GM18502 (cell line): Measurements from ENCODE around the gene MYOZ3.

Experiments used
- ATAC-seq: cut with Tn5 transposase; IDR thresholded peaks from one replicate; pipeline ENCODE4 v1.9.1; 2021; ENCODE audit warnings: mild to moderate bottlenecking; ENCODE audit not compliant: unreplicated experiment, poor library complexity

The MYOZ3 gene

DNA sequence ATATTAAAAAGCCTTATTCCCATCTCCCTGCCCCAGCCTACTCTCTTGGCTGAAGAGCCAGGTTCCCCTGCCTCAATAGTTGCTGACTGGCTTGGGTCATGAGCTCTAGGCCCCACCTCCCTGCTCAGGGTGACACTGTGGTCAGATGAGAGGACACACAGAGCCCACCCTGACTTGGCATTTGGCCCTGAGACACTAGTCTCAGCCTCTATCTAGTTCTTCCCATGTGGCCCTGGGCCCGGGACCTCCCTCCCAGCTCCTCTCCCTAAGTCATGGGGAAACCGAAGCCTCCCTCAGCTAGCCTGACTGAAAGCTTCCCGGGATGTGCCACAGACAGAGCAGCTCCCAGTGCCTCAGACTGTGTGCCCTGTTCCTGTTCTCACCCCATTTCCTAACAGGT is 5.8 kb upstream of the MYOZ3 start:
- no peak for ATAC-seq

DNA sequence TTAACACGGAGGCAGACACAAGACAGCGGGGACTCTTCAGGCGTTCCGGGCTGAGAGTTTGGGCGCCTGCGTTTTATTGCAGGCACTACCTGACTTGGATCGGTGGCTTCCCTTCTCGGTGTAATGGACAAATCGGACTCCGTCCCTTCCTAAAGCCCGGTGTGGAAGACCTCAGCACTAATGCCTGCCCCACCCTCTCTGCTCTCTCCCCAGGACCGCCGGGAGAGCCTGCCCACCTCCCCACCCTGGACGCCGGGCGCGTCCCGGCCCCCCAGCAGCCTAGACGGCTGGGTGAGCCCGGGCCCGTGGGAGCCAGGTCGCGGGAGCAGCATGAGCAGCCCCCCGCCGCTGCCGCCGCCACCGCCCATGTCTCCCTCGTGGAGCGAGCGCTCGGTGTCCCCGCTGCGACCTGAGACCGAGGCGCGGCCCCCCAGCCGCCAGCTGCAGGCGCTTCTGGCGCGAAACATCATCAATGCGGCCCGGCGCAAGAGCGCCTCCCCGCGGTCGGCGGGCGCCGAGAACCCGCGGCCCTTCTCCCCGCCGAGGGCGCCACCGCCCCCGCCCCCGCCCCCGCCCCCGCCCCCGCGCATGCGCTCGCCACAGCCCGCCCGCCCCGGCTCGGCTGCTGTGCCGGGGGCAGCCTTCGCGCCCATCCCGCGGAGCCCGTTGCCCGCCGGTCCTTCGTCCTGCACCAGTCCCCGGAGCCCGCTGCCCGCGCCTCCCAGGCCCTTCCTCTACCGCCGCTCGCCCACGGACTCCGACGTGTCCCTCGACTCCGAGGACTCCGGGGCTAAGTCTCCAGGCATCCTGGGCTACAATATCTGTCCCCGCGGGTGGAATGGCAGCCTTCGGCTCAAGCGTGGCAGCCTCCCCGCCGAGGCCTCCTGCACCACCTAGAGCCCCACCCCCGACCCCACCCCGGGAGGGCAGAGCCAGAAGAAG is 4.6 kb upstream of the MYOZ3 start:
- peak; percentile 77 for ATAC-seq

DNA sequence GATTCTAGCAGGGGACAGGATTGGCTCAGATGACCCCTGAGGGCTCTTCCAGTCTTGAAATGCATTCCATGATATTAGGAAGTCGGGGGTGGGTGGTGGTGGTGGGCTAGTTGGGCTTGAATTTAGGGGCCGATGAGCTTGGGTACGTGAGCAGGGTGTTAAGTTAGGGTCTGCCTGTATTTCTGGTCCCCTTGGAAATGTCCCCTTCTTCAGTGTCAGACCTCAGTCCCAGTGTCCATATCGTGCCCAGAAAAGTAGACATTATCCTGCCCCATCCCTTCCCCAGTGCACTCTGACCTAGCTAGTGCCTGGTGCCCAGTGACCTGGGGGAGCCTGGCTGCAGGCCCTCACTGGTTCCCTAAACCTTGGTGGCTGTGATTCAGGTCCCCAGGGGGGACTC is 2.9 kb upstream of the MYOZ3 start:
- no peak for ATAC-seq

DNA sequence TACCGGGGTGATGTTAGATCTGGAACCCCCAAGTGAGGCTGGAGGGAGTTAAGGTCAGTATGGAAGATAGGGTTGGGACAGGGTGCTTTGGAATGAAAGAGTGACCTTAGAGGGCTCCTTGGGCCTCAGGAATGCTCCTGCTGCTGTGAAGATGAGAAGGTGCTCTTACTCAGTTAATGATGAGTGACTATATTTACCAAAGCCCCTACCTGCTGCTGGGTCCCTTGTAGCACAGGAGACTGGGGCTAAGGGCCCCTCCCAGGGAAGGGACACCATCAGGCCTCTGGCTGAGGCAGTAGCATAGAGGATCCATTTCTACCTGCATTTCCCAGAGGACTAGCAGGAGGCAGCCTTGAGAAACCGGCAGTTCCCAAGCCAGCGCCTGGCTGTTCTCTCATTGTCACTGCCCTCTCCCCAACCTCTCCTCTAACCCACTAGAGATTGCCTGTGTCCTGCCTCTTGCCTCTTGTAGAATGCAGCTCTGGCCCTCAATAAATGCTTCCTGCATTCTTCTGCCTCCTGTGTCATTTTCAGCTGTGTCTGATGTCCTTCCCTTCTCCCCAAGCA is 2.3 kb upstream of the MYOZ3 start:
- no peak for ATAC-seq

DNA sequence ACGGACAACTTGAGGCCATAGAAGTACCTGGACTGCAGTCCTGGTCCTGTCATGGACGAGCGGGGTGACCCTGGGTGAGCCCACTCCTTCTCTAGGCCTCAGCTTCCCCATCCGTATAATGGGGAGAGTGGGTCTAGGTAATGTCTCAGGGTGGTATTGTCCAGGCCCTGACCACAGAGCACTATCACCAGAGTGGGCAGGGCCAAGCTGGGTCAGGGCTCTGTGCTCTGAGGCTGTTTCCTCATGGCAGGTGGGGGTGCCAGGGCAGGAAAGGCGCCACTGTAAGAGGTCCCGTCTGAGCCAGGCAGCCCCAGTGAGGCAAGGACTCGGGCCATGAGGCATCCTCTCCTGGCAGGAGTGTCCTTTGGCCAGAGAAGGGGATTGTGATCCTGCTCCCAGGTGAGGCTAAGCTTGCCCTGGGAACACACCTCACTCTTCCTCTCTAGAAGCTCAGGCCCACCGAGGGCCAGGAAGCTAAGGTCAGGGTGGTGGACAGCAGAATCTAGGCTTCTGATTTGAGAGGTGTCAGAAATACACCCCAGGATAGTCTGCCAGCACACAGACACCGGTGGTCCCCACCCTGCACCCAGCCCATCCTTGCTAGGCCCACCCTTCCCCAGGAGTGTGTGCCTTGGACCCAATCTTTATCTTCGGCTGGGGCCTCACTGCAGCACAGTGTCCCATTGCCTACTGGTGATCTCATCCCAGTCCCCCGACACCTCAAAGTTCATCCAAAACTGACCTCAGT is 1.5 kb upstream of the MYOZ3 start:
- ATAC-seq = no peak

GRCh38 chr5:150660108-150660831 is 781 bp upstream of the MYOZ3 start:
- ATAC-seq = no peak

DNA sequence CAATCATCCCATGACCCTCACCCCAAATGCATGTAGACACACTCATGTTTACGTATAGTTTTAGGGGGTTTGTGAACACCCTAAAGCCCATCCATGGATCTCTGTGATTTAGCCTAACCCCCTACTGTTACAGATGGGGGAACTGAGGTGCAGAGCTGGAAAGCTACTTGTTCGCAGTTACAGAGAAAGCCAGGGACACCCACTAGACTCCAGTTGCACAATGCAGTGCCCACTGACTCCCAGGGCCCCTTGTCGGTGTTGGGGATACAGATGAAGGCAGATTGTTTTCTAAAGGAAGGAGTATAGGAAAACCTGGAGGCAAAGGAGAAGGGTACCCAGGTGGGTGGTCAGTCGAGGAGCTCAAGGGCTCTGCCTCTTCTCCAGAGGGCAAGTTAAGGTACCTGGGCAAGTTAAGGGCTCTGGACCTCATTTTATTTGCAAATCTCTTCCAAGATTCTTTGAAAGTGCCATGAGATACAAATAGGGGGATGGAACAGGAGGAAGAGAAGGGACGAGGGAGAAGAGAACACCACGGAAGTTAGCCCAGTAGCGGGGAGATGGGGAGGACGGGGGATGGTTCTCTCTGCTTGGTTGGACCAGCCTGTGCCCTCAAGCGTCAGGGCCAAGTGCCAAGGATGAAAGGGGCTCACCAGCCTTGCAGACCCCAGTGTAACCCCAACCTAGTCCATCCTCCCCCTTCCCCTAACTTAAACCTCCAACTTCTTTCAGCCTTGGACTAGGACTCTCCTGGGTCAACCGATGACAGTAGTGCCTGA is 958 bp downstream of the MYOZ3 start:
- no peak for ATAC-seq

DNA sequence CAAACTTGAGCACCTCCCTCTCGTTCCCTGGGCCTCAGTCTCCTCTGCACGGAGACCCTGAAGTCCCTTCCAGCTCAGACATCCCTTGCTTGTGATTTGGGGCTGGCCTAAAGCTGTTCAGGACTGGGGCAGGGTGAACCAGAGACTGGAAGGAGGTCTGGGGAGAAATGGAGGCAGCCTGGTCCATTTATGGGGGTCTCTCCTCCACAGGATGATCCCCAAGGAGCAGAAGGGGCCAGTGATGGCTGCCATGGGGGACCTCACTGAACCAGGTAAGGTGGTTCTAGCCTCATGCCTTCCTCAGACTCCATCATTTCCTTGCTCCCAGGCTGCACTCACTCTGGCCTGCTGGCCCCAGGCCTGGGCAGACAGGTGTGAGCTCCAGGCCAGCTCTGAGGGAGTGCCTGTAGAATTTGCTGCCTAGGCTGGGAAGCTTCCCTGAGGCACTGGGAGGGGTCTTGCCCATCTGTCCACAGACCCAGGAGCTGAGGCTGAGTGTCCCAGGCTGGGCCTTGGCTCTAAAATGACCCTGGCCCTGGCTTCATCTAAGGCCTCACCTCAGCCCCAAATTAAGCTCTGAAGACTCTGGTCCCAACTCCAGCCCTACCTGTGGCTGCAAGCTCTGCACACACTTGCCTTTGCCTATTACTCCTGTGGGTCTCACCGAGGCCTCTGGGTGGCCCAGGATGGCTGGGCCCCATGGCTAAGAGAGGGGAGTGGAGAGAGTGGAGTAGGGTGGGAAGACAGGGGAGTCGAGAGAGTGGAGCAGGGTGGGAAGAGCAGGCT is 1.9 kb downstream of the MYOZ3 start:
- ATAC-seq = no peak

- no peak for ATAC-seq
These were observed 2.9 kb downstream of the MYOZ3 start for GRCh38 chr5:150663936-150664335.

- no peak for ATAC-seq
These were observed 4.0 kb downstream of the MYOZ3 start for GRCh38 chr5:150665044-150665443.

DNA sequence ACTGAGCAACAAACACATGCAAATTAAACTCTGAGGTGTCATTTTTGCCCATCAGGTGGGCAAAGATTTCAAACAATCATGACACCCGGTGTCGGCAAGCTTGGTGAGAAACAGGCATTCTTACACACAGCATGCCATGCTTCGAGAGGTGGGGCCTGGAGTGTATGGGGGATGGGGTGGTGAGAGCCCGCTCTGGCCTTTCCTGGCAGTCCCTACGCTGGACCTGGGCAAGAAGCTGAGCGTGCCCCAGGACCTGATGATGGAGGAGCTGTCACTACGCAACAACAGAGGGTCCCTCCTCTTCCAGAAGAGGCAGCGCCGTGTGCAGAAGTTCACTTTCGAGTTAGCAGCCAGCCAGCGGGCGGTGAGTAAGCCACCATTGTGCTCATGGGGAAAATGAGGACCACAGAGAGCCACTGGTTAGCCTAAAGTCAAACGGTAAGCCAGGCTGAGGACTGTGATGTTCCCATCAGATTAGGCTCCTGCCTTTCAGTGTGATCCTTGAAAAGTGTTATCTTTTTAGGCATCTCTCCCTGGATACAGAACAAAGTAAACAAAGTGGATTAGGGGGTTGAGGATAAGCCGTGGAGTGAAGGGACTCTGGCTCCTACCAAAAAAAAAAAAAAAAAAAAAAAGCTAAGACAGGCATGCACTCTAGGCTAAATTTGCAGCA is 9.4 kb downstream of the MYOZ3 start:
- no peak for ATAC-seq

GRCh38 chr5:150670948-150671310 is 9.9 kb downstream of the MYOZ3 start:
- ATAC-seq = no peak

GRCh38 chr5:150671509-150672236 is 10.6 kb downstream of the MYOZ3 start:
- no peak for ATAC-seq

DNA sequence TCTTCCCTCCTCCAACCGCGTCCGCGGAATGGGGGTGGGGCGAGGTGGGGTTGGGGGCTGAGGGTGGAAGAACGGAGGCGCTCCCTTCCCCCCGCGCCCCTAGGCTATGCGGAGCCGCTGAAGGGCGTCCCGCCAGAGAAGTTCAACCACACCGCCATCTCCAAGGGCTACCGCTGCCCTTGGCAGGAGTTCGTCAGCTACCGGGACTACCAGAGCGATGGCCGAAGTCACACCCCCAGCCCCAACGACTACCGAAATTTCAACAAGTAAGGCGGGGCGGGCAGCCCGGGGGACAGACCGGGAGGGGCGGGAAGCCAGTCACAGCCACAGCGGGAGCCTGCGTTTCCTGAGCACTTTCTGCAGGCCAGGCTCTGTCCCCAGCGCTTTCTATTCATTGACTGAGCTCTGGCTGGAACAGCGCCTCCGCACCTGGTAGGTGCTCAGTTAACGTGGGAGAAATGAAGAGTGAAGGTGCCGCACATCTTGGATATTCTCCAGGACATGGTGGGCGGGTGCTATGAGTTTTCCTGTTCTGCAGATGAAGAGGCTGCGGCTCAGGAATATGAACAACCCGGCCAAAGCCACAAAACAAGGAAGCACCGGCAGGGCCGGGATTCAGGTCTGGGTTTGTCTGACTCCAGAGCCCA is 11.3 kb downstream of the MYOZ3 start:
- ATAC-seq = no peak

DNA sequence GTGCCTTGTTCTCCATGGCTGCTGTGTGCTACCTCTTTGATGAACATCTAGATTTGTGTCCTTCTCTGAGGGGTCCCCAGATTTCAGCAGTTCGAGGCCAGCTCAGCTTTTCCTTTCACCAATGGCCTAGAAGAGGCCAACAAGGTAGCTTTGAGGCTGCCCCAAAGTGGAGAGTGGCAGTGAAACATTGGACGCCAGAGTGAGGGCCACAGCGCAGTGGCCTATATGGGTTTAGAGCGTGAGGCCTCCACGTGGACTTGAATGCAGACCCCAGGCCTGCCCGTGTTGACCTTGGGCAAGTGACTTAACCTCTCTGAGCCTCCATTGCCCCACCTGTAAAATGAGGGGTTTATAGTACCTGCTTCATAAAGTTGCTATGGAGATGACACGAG is 11.8 kb downstream of the MYOZ3 start:
- no peak for ATAC-seq

DNA sequence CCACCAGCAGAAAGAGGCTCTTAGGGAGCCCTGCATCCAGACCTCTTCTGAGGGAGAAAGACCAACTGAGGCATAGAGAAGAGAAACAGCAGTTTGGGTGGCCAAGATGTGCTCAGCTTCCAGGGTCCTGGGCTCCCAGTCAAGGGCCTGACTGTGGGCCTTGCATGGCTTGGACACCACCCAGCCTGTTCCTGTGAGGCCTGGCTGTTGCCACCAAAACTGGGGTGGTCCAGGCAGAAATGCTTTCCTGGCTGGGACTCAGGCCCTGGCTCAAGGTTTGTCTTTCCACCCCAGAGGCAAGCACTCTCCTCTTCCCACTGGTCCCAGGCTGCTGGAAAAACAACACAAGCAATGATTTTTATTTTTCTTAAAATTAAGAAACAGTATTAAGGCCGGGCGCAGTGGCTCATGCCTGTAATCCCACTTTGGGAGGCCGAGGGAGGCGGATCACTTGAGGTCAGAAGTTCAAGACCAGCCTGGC is 13.3 kb downstream of the MYOZ3 start:
- no peak for ATAC-seq

- ATAC-seq = no peak
These were observed 14.0 kb downstream of the MYOZ3 start for GRCh38 chr5:150675069-150675468.
